Amniotic epithelial cell (primary cell): ENCODE results near the gene PCGF5.
"Not testable (repeated sequence)": the region's sequence is repeated elsewhere in the genome, so short reads cannot be mapped to it uniquely, and the experiment has no call there.

ENCODE experiments used
- DNase-seq: peaks from one replicate; pipeline ENCODE4 v3.0.0-alpha.2; 2010; ENCODE audit warnings: low read depth

PCGF5 gene

GRCh38 chr10:91220194-91220953 lies at the start of gene PCGF5:
Gene PCGF5 (plus strand): TSS chr10:91220663. CDS start chr10:91222872, 2,209 bp downstream.
- DNase-seq: peak; percentile 81

- no peak for DNase-seq
Observed at GRCh38 chr10:91171485-91171884, 49.0 kb upstream of the PCGF5 start.

GRCh38 chr10:91172348-91172747 lies 48.1 kb upstream of the PCGF5 start:
- DNase-seq: no peak

- DNase-seq: peak; percentile 76
Observed at GRCh38 chr10:91185239-91185875, 35.1 kb upstream of the PCGF5 start.

- no peak for DNase-seq
Observed at GRCh38 chr10:91187156-91187555, 33.3 kb upstream of the PCGF5 start.

- DNase-seq: not testable (repeated sequence)
Observed at GRCh38 chr10:91188010-91188409, 32.5 kb upstream of the PCGF5 start.

- no peak for DNase-seq
Observed at GRCh38 chr10:91188889-91189288, 31.6 kb upstream of the PCGF5 start.

GRCh38 chr10:91190388-91190870 lies 30.0 kb upstream of the PCGF5 start:
- DNase-seq: peak; percentile 81

- peak; percentile 58 for DNase-seq
Observed at GRCh38 chr10:91190876-91191583, 29.4 kb upstream of the PCGF5 start.

- no peak for DNase-seq
Observed at GRCh38 chr10:91191584-91191919, 28.9 kb upstream of the PCGF5 start.

GRCh38 chr10:91194497-91195179 lies 25.8 kb upstream of the PCGF5 start:
- DNase-seq: peak; percentile 93

GRCh38 chr10:91196268-91197048 lies 24.0 kb upstream of the PCGF5 start:
- DNase-seq: peak; percentile 79

GRCh38 chr10:91197127-91197526 lies 23.3 kb upstream of the PCGF5 start:
- peak; percentile 89 for DNase-seq

GRCh38 chr10:91198781-91199180 lies 21.7 kb upstream of the PCGF5 start:
- DNase-seq: peak; percentile 94

- DNase-seq: no peak
Observed at GRCh38 chr10:91200314-91201212, 19.9 kb upstream of the PCGF5 start.

- no peak for DNase-seq
Observed at GRCh38 chr10:91201213-91201996, 19.1 kb upstream of the PCGF5 start.

- DNase-seq: peak; percentile 47
Observed at GRCh38 chr10:91206427-91206826, 14.0 kb upstream of the PCGF5 start.

- DNase-seq: no peak
Observed at GRCh38 chr10:91206837-91207474, 13.5 kb upstream of the PCGF5 start.

- no peak for DNase-seq
Observed at GRCh38 chr10:91208642-91209041, 11.8 kb upstream of the PCGF5 start.
